GM18502 (cell line): ENCODE data around the gene TMEM40.
"Not testable (repeated sequence)": the region's sequence is repeated elsewhere in the genome, so short reads cannot be mapped to it uniquely, and the experiment has no call there.

ENCODE experiments used
- ATAC-seq: cut with Tn5 transposase; IDR thresholded peaks from one replicate; pipeline ENCODE4 v1.9.1; 2021; ENCODE audit warnings: mild to moderate bottlenecking; ENCODE audit not compliant: unreplicated experiment, poor library complexity

Gene TMEM40, protein sequence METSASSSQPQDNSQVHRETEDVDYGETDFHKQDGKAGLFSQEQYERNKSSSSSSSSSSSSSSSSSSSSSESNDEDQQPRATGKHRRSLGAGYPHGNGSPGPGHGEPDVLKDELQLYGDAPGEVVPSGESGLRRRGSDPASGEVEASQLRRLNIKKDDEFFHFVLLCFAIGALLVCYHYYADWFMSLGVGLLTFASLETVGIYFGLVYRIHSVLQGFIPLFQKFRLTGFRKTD

GRCh38 chr3:12759097-12759679 lies at the start of gene TMEM40:
TSS of gene TMEM40 (minus strand) at chr3:12759259. CDS start at chr3:12749832, 9,427 bp downstream.
- no peak for ATAC-seq

DNA sequence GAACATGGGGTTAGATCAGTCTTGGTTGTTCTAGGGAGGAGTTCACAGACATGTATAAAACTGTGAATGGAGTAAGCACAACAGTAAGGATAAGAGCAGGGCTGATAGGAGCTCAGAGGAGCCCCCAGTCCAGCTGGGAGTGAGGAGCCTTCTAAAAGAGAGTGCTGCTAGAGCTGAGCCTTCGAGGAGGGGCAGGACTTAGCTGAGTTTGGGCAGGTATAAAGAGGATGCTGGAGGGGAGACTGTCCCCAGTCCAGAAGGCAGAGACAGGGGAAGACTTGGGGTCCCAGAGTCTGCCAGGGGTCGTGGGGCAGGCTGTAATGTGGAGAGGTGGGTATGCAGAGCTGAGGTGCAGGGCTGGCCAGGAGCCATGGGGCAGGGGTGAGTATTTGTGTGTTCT lies 49.5 kb upstream of the TMEM40 start:
- no peak for ATAC-seq

- no peak for ATAC-seq
These were observed 48.7 kb upstream of the TMEM40 start for GRCh38 chr3:12807601-12808359.

- no peak for ATAC-seq
These were observed 48.0 kb upstream of the TMEM40 start for GRCh38 chr3:12807066-12807465.

- no peak for ATAC-seq
These were observed 44.3 kb upstream of the TMEM40 start for GRCh38 chr3:12803371-12803770.

DNA sequence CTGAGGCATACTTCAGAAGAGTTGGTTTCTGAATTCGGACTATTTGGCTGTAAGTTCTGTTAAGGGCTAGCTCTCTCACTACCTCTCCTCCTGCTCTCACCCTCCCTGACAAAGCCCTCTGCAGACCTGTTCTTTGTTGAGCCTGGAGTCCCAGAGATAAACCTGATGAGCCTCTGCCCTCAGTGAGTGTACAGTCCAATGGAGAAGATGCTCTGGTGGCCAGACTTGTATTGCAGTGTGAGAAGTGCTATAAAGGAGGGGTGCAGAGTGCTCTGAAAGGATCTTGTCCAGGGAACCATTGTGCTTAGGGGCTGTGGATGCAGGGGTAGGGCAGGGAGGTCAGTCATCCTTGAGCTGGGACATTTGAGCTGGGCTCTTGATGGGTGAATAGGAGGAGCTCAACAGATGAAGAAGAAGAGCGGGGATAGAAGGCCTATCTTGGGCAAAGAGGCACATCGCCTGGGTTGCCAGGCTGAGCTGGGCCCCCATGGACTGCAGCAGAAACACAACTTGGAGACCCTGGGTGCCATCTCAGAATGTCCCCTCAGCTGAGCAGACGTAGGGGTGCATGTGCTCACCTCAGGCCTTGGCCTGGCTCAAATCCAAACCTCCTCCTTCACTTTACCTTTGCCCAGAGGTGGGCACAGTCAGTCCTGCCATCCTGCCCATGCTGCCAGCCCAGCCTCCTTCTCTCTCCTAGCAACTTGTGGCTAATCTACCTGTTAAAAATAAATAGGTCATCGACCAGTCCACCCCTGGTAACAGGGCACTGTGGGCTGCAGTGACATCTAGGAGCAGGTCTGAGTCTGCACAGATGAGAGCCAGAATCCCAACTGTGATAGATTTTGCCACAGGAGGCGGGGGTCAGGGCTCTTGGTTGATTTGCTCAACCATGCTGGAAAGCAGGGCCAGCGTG lies 40.7 kb upstream of the TMEM40 start:
- no peak for ATAC-seq

GRCh38 chr3:12798559-12799179 lies 39.6 kb upstream of the TMEM40 start:
- ATAC-seq, result no peak

DNA sequence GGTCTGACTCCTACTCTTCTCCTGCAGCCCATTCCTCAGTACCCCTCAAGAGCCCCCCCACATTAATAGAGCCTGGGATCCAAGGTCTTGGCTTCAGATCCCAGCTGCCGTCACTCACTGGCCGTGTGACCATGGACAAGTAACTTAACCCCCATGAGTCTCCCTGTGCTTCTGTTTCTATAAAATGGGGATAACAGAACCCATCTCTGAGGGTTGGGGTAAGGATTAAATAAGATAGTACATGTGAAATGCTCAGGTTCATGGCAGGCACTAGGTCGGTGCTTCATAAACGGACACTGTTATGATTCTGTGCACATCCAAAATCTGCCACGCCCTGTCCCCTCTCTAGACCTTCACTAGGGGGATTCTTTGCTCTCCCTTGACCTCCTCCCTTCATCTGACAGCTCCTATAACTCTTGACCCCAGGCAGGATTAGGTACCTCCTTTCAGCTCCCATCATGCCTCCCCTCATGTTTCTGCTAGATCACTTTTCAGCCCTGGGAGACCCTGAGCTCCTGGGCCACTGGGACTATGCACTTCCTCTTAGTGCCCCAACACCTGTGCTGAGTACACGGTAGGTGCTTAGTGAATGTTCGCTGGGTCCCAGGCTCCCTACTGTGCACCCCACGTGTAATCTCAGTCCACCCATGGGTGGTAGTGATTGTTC lies 39.0 kb upstream of the TMEM40 start:
- ATAC-seq, result no peak

GRCh38 chr3:12797124-12797891 lies 38.2 kb upstream of the TMEM40 start:
- ATAC-seq, result no peak

GRCh38 chr3:12796171-12797123 lies 37.4 kb upstream of the TMEM40 start, which contains the start of gene CAND2:
TSS of gene CAND2 (plus strand) at chr3:12796680. CDS start at chr3:12796721, 41 bp downstream.
- ATAC-seq, result peak; percentile 47

DNA sequence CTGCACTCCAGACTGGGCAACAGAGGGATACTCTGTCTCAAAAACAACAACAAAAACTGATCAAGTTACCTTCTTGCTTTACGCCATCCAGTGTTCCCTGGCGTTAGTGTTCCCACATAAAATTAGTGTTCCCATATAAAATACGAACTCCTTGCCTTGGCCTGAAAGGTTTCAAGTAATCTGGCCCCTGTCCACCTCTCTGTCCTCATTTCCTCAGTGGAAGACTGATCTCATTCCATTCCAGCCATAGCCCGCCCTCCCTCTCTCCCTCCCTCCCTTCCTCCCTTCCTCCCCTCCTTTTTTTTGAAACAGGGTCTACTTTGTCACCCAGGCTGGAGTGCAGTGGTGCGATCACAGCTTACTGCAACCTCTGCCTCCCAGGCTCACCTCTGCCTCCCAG lies 34.6 kb upstream of the TMEM40 start:
- no peak for ATAC-seq

GRCh38 chr3:12791430-12791829 lies 32.4 kb upstream of the TMEM40 start:
- ATAC-seq, result no peak

GRCh38 chr3:12787967-12788690 lies 29.1 kb upstream of the TMEM40 start:
- ATAC-seq, result not testable (repeated sequence)

- not testable (repeated sequence) for ATAC-seq
These were observed 28.3 kb upstream of the TMEM40 start for GRCh38 chr3:12787346-12787745.

- no peak for ATAC-seq
These were observed 26.0 kb upstream of the TMEM40 start for GRCh38 chr3:12785096-12785495.

DNA sequence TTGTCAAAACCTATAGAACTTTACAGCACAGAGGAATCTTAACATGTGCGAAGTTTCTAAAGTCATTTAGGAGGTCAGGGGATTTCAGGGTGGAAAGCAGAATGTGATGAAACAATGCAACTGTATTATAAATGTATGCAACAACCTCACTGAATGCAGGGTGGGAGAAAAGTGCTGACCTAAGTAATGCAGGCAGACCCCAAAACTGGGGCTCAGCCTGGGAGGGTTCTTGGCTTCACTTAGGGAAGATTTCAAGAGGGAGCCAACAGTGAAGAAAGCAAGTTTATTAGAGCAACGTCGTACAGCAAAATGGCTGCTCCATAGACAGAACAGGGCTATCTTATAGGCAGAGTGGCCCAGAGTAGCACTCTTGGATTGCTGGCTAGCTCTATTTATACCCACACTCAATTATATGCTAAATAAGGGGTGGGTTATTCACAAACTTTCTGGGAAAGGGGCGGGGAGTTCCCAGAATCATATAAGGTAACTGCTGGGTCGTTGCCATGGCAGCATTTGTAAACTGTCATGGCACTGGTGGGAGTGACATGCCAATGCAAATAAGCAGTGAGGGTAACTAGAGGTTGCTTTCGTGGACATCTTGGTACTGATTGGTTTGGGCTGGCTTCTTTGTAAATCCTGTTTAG lies 23.2 kb upstream of the TMEM40 start:
- ATAC-seq, result no peak
